HFFc6 (cell line): Measurements from ENCODE around the gene DTNB. TPM values are rescaled to one million over a fixed set of nuclear protein-coding genes. Genes with fewer than 3 reads are reported as not detected.

ENCODE experiments used
- DNase-seq: peaks from one replicate; pipeline ENCODE4 v3.0.0-alpha.2; 2018
- H3K27ac Mint-ChIP-seq: 2 replicates; pipeline ENCODE4 v1.8.0; 2020; ENCODE audit warnings: mild to moderate bottlenecking, mixed read lengths
- H3K27me3 Mint-ChIP-seq: 2 replicates; pipeline ENCODE4 v1.8.0; 2021; ENCODE audit warnings: mild to moderate bottlenecking, moderate library complexity, mixed read lengths; ENCODE audit not compliant: insufficient read depth
- H3K36me3 Mint-ChIP-seq: 2 replicates; pipeline ENCODE4 v1.8.0; 2021; ENCODE audit warnings: low read depth, mixed read lengths
- H3K4me1 Mint-ChIP-seq: 2 replicates; pipeline ENCODE4 v1.8.0; 2020; ENCODE audit warnings: low read depth, mixed read lengths
- H3K4me3 Mint-ChIP-seq: 2 replicates; pipeline ENCODE4 v1.8.0; 2020; ENCODE audit warnings: mild to moderate bottlenecking, moderate library complexity, mixed read lengths
- H3K9me3 Mint-ChIP-seq: 2 replicates; pipeline ENCODE4 v1.8.0; 2020; ENCODE audit warnings: mild to moderate bottlenecking, mixed read lengths
- CTCF ChIP-seq: fragments of 200-600 bp; sonication (generic); IDR thresholded peaks from 2 replicates; pipeline ENCODE4 v1.5.0; 2021; ENCODE audit warnings: antibody characterized with exemption, mild to moderate bottlenecking
- total RNA-seq, 6 experiments: library from RNA; stranded (reverse); fragmentation: NEBNext Ultra II Directional; extraction: Animal tissue kit (Norgen Biotek cat#: 25700); gene quantifications; 2 replicates in 1 of 6; 3 replicates in 5 of 6; pipeline ENCODE4 v1.2.3, GENCODE V29; 2021

DTNB gene
- total RNA-seq, 6 experiments from 2014 or later = 4.2 to 6.2 (median 4.7) TPM

DNA sequence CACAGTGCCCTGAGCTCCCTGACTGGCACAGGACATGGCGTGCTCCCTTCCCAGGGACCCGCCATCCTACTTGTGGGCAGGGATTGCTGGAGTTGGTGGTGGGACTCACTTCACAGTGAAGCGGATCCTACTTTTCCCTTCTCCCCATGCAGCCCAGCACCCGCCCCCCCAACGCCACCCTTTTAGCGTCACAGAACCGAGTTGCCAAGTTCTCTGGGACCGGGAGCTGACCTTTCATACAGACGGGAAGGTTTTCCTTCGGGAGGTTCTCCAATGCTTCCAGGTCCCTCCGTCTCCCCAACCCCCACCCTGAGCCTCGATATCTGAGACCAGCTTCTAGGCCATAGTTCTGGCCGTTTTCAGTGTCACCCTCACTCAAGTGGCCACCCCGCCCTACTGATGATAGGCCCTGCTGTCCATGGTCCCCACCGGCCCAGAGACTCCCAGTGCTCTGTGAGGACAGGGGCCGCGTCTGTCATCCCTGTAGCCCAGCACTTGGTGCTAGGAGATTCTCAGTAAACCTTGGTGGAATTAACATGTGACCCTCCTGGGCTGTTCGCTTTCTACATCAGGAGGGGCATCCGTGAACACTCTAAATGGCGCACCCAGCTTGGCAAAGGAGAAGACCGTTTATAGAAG, 330.1 kb downstream of the DTNB start:
- H3K4me3 Mint-ChIP-seq = no peak overlapping the region
- TF ChIP-seq CTCF = no peak
- peaks cover 9% of the 10 kb centered on the region for H3K27me3 Mint-ChIP-seq
- no peaks in the 10 kb centered on the region for H3K9me3 Mint-ChIP-seq
- H3K27ac Mint-ChIP-seq = no peak overlapping the region
- DNase-seq = no peak
- peaks cover 11% of the 10 kb centered on the region for H3K4me1 Mint-ChIP-seq
- no peaks in the 10 kb centered on the region for H3K36me3 Mint-ChIP-seq

GRCh38 chr2:25342372-25343186, 330.8 kb downstream of the DTNB start:
- H3K36me3 Mint-ChIP-seq = no peaks in the 10 kb centered on the region
- peak overlapping the region; percentile 47 for H3K4me3 Mint-ChIP-seq
- H3K27me3 Mint-ChIP-seq = peaks cover 8% of the 10 kb centered on the region
- no peak overlapping the region for H3K27ac Mint-ChIP-seq
- TF ChIP-seq CTCF = peak; percentile 89
- H3K9me3 Mint-ChIP-seq = no peaks in the 10 kb centered on the region
- peak; percentile 49 for DNase-seq
- peaks cover 5% of the 10 kb centered on the region for H3K4me1 Mint-ChIP-seq

DNA sequence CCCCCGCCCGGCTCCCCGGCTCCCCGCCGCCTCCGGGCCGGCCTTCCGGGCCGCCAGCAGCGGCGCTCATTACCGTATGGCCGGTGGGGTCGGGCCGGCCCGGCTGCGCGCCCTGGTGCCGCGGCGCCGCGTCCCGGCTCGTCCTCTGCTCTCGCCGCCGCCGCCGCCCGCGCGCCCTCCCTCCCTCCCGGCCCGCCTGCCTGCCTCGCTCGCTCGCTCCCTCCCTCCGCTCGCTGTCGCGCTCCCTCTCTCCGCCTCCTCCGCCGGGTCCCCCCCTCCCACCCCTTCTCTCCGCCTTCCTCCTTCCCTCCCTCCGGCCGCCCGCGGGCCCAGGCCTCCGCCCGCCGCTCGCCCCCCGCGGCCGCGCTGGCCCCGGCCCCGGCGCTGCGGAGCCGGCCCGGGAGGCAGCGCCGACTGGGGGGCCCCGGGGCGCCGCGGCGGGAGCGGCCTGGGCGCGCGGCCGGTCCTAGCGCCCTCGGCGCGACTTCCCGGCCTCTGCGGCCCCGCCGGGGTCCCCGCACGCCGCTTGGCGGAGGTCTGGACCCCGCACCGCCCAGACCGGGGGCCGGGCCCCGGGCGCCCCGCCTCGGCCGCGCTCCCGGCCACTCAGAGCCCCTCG, 331.5 kb downstream of the DTNB start, which contains the start of gene DNMT3A:
Gene DNMT3A, minus strand, starts transcription at position 173 of the 619 bp plus-strand sequence. CDS start 27,941 bp downstream, outside the sequence.
- Mint-ChIP-seq H3K4me3 (peak within 1 kb of the TSS; percentile 47), H3K4me1 (no peaks in the 10 kb centered on the region), H3K27ac (no peak within 1 kb of the TSS), H3K9me3 (no peaks in the 10 kb centered on the region), H3K36me3 (no peaks in the 10 kb centered on the region), H3K27me3 (peaks cover 5% of the 10 kb centered on the region)
- no peak for DNase-seq
- no peak for TF ChIP-seq CTCF

- Mint-ChIP-seq H3K9me3 (no peaks in the 10 kb centered on the region), H3K36me3 (no peaks in the 10 kb centered on the region), H3K4me3 (no peak overlapping the region), H3K27me3 (peaks cover 5% of the 10 kb centered on the region), H3K4me1 (no peaks in the 10 kb centered on the region), H3K27ac (no peak overlapping the region)
- DNase-seq = no peak
- TF ChIP-seq CTCF = no peak
These were observed 332.2 kb downstream of the DTNB start for GRCh38 chr2:25341011-25341727.

DNA sequence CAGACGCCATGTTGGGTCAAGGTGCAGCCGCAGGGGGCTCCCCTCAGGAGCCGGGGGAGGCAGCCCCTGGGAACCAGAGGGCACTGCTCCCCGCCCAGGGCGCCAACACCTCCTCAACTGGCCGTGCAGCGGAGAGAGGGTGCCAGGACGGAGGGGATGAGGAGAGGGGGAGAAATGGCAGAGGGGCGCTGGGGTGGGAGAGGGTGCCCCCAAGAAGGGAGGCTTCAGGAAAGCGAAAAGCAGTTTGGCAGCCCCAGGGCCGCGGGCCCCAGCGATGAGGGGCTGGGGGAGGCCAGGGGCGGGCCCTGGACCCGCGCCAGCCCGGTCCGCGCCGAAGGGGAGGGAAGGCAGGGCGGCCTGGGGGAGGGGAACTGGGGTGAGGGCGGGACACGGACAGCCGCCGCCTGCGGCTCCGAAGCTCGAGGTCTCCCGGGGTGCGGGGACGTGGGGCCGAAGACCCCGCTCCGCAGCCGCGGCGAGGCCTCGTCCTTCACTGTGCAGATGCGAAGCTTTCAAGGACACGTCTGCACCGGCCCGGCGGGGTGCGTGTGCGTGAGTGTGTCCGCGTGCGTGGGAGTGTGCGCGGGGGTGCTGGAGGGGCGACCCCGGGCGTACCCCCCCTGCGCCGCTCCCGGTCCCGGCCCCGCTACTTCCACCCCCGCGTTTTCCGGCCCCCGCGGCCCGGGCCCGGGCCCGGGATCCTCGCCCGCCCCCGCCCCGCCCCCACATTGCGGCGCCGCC, 333.0 kb downstream of the DTNB start:
- no peak for DNase-seq
- no peaks in the 10 kb centered on the region for H3K9me3 Mint-ChIP-seq
- no peaks in the 10 kb centered on the region for H3K4me1 Mint-ChIP-seq
- H3K27me3 Mint-ChIP-seq = peaks cover 5% of the 10 kb centered on the region
- H3K4me3 Mint-ChIP-seq = no peak overlapping the region; the same call in 1 of the 2 replicates
- TF ChIP-seq CTCF = no peak
- H3K27ac Mint-ChIP-seq = no peak overlapping the region
- H3K36me3 Mint-ChIP-seq = no peaks in the 10 kb centered on the region
